Dedifferentiated amniotic fluid mesenchymal stem cell (primary cell): Measurements from ENCODE around the gene NDUFB6.
"Not testable (repeated sequence)": the region's sequence is repeated elsewhere in the genome, so short reads cannot be mapped to it uniquely, and the experiment has no call there.

Experiments used
- DNase-seq: peaks from one replicate; pipeline ENCODE4 v3.0.0-alpha.2; 2016; ENCODE audit errors: extremely low spot score

NDUFB6 gene

GRCh38 chr9:32524558-32524891 lies 48.4 kb downstream of the NDUFB6 start:
- DNase-seq = not testable (repeated sequence)

- no peak for DNase-seq
Measured at GRCh38 chr9:32523910-32524309, 49.0 kb downstream of the NDUFB6 start.

GRCh38 chr9:32518276-32518675 lies 54.7 kb downstream of the NDUFB6 start:
- no peak for DNase-seq

- no peak for DNase-seq
Measured at GRCh38 chr9:32516241-32516640, 56.7 kb downstream of the NDUFB6 start.

GRCh38 chr9:32508728-32509127 lies 64.2 kb downstream of the NDUFB6 start:
- no peak for DNase-seq

DNA sequence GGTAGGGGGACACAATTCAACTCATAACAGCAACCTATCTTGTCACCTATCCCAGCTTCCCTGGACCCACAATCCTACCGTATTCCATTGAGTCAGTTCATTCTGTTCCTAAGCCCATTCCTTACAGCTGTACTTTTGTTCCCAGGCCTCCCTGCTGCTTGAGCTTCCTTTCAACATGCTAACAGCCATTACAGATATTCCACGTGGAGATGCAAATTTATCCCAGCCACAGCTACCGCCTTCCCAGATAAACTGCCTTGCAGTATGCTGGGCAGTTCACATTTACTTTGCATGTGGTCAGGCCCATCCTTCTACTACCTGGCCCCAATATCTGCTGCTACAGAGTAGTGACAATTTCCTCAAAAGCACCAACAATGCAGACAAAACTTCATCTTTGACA lies 70.0 kb downstream of the NDUFB6 start:
- DNase-seq = no peak
